GM18907 (cell line): ENCODE data around the gene B4GALNT4.
"Not testable (repeated sequence)": the region's sequence is repeated elsewhere in the genome, so short reads cannot be mapped to it uniquely, and the experiment has no call there.

ENCODE experiments used
- ATAC-seq: cut with Tn5 transposase; IDR thresholded peaks from one replicate; pipeline ENCODE4 v1.9.1; 2021; ENCODE audit warnings: mild to moderate bottlenecking, moderate library complexity; ENCODE audit not compliant: unreplicated experiment

Gene B4GALNT4

GRCh38 chr11:369336-370018, at the start of gene B4GALNT4:
B4GALNT4 (plus strand) TSS chr11:369499; CDS start chr11:369804, 305 bp downstream.
- ATAC-seq: no peak

DNA sequence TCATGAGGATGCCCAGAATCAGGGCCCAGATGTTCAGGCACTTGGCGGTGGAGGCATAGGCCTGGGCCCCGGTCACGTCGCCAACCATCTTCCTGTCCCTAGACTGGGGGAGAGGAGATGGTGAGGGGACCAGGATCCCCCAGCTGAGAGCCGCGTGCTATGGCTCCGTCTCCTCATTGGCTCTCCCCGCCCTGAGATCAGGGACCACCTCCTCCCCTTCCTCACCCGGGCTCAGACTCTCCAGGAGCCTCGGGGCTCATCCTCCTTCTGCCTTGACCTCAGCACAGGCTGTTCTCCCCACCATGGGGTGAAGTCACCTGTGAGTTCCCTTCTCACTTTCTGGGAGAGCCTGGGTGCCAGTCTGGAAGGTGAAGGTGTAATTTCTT, 49.4 kb upstream of the B4GALNT4 start:
- ATAC-seq: not testable (repeated sequence)

- ATAC-seq: no peak
Observed at GRCh38 chr11:324156-324555, 45.1 kb upstream of the B4GALNT4 start.

DNA sequence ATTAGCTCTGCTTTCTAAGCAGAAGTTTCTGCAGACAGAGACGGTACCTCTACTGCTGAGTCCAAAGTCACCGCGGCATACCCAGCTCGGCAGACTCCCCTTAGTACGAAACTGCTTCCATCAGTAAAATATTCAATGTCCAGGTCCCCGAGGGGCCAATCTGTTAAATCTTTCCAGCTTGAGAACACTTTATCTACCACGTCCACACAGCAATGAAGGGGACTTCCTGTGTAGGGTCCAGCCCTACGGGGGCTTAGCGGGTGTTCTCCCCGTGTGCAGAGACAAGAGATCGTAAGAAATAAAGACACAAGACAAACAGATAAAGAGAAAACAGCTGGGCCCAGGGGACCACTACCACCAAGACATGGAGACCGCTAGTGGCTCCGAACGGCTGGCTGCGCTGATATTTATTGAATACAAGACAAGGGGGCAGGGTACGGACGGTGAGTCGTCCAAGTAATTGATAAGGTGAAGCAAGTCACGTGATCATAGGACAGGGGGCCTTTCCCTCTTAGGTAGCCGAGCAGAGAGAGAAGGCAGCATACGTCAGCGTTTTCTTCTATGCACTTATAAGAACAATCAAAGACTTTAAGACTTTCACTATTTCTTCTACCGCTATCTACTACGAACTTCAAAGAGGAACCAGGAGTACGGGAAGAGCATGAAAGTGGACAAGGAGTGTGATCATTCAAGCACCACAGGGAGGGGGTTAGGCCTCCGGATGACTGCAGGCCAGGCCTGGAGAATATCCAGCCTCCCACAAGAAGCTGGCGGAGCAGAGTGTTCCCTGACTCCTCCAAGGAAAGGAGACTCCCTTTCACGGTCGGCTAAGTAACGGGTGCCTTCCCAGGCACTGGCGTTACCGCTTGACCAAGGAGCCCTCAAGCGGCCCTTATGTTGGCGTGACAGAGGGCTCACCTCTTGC, 44.4 kb upstream of the B4GALNT4 start:
- not testable (repeated sequence) for ATAC-seq

DNA sequence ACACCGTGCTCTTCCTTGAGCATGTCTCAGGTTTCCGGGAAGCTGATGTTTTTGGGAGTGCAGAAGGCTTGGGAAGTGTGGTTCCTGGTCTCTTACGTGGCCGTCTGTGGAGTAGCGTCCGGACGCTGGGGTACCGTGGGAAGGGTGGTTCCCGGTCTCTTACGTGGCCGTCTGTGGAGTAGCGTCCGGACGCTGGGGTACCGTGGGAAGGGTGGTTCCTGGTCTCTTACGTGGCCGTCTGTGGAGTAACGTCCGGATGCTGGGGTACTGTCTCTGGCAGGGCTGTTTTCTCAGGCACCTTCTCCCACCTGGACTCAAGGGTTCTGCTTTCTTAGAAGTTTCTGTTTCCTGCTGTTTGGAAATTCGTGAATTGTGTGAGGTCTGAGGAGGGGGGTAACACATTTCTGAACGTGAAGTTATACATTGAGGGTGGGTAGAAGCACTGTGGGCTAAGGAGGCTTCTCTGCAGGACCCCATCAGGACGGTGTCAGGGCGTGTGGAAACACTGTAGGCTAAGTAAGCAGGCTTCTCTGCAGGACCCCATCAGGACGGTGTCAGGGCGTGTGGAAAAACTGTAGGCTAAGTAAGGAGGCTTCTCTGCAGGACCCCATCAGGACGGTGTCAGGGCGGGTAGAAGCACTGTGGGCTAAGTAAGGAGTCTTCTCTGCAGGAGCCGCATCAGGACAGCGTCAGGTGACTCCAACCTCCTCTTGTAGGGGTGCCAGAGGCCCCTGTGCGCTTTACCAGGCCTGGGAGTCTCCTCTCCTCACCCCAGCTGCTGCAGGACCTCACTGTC, 43.3 kb upstream of the B4GALNT4 start:
- no peak for ATAC-seq

- ATAC-seq: peak; percentile 3
Observed at GRCh38 chr11:326592-326841, 42.8 kb upstream of the B4GALNT4 start.

DNA sequence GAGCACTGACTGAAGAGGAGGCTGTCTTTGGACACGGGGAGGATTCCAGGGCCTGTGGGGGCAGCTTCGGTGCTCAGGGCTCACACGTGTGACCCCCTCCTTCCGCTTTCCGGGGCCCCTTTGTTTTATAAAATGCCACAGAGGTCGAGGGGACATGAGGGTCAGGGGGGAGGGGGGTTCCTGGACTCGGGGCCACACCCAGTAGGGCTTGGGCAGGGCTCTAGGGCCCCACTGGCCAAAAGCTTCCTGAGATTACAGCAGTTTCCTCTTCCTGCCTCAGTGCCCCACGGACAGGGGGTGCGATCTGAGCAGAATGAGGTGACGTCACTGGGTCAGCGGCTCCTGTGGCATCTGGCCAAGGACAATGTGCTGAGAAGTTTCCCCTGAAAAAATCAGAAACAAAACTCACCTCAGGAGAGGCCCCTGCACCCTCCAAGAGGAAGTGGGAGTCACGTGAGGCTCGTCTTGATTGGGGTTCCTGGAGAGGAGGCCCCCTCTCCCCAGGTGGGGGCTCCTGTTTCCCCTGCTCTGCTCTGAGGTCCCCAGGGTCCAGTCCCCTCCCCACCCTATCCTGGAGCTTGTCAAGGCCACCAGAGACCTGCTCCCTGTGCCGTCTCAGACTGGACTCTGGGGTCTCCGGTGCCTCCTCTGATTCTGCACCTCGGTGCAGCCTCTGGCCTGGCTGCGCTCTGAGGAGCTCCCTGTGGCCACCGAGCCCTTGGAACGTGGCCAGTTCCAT, 42.3 kb upstream of the B4GALNT4 start:
- peak; percentile 56 for ATAC-seq

- ATAC-seq: no peak
Observed at GRCh38 chr11:327581-327923, 41.7 kb upstream of the B4GALNT4 start.

- no peak for ATAC-seq
Observed at GRCh38 chr11:328012-328411, 41.3 kb upstream of the B4GALNT4 start.

- ATAC-seq: not testable (repeated sequence)
Observed at GRCh38 chr11:328516-329100, 40.7 kb upstream of the B4GALNT4 start.

DNA sequence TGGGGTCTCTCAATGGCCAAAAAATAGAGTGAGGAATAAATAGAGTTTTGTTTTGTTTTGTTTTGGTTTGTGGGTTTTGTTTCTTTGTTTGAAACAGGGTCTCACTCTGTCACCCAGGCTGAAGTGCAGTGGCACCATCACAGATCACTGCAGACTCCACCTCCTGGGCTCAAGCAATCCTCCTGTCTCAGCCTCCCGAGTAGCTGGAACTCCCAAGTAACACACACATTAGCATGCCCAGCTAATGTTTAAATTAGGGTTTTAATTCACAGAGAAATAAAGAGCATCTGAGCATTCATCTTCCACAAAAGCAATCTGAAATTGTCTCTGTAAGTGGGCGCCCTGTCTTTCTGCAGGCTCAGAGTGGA, 39.4 kb upstream of the B4GALNT4 start:
- no peak for ATAC-seq

DNA sequence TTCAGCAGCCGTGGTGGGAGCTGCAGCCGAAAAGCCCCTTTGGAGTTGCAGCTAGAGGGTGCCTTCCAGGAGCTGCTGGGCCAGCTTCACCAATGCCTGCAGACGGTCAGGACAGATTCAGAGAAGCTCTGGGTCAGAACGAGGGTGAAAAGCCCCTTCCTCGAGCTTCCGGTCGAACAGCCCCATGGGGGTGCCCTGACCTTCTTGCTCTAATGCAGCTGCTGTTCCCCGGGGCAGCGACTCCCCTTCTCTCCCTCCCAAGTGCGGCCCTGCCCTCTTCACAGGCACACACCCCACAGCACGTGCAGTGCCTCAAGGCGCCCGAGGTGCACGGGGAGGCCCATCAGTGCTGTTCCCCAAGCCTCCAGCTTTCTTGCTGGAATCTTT, 39.0 kb upstream of the B4GALNT4 start:
- ATAC-seq: no peak

- ATAC-seq: no peak
Observed at GRCh38 chr11:330694-331357, 38.5 kb upstream of the B4GALNT4 start.

- ATAC-seq: no peak
Observed at GRCh38 chr11:331358-332060, 37.8 kb upstream of the B4GALNT4 start.

- no peak for ATAC-seq
Observed at GRCh38 chr11:332651-333480, 36.4 kb upstream of the B4GALNT4 start.

DNA sequence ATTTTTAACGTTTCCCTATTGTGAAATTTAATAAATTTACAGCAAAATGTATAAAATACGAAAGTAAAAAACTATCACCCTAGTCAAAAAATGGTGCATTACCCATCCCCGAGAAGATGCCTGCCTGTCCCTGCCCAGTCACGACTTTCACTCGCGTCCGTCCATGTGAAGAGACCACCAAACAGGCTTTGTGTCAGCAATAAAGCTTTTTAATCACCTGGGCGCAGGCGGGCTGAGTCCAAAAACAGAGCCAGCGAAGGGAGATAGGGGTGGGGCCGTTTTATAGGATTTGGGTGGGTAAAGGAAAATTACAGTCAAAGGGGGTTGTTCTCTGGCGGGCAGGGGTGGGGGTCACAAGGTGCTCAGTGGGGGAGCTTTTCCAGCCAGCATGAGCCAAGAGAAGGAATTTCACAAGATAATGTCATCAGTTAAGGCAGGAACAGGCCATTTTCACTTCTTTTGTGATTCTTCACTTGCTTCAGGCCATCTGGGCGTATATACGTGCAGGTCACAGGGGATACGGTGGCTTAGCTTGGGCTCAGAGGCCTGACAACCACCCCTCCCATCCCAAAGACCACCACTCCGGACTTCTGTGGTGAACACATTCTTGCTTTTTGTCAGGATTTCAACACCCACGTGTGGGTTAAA, 35.6 kb upstream of the B4GALNT4 start:
- not testable (repeated sequence) for ATAC-seq

DNA sequence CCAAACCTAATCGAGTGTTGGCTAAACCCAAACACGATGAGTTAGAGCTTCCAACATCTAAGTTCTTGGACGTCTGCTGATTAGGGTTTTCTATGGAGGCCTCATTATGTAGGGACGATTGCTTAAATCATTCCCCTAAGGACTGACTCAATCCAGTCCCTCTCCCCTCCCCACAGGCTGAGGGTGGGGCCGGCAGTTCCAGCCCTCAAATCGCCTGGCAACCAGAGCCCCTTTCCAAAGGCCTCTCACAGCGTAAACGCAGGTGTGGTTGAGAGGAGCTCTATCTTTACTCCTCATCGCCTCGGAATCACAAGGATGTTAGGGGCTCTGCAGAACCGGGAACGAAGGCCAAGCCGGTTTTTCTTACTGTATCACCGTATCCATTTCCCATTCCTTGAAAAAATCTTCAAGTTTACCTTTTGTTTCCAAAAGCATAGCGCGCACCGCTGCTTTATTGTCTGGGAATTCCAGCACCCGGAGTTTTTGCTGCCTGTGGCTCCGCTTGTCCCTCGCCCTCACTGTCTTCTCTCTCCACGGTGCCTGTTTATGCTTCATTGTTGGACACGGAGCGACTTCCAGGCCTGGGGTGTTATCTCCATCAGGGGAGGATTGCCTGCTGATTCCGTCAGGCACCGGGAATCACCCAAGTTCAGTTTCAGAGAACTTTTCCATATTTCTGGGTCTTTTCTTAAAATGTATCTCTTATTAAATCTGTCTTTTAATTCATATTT, 34.9 kb upstream of the B4GALNT4 start:
- ATAC-seq: no peak
